GM19467 (cell line): Measurements from ENCODE around the gene EEF1AKMT3.

Experiments used
- ATAC-seq: cut with Tn5 transposase; IDR thresholded peaks from one replicate; pipeline ENCODE4 v1.9.1; 2021; ENCODE audit warnings: mild to moderate bottlenecking, moderate library complexity; ENCODE audit not compliant: unreplicated experiment

EEF1AKMT3 gene

DNA sequence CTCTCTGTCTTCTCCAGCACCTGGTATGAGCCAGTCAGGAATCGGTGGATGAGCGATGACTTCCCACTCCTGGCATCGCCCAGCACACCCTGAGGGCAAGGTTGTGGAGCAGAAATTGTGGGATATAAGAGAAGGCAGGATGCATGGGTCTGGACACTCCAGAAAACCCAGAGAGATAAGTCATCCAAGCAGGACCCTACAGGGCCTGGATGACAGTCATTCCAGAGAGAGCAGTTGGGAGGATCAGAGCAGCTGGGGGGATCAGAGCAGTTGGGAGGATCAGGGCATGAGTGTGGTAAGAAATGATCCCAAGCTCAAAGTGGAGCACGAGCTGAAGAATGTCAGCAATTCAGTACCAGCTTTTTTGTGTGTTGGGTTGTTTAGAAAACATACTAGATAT is 37.8 kb upstream of the EEF1AKMT3 start:
- no peak for ATAC-seq

DNA sequence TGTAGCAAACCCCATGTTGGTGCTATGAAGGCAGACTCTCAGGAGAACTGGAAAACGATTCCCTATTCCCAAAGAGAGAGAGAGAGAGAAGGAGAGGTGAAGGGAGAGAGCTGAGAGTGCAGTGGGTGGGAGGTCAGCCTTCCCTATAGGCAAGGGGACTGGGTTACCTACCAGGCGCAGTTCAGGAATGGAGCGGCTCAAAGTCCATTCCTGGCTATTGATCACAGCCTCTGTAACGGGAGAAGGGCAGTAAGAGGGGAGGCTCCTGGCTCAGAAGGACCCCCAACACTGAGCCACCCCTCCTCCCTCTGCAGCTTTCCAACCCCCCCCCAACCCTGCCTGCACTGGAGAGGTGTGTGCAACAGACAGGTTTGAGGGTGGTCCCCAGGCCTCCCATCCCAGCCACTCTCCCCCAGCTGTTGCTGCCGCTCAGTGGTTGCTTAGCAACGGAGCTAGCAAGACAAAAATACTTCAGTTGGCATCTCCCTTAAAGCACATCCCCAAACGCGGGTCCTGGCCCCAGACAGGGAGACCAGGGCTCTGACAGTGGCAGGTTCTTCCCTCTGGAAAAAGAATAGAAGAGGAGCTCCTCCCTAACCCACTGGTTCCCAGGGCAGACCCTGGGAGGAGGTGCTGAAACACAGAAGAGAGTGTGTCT is 37.1 kb upstream of the EEF1AKMT3 start:
- no peak for ATAC-seq

DNA sequence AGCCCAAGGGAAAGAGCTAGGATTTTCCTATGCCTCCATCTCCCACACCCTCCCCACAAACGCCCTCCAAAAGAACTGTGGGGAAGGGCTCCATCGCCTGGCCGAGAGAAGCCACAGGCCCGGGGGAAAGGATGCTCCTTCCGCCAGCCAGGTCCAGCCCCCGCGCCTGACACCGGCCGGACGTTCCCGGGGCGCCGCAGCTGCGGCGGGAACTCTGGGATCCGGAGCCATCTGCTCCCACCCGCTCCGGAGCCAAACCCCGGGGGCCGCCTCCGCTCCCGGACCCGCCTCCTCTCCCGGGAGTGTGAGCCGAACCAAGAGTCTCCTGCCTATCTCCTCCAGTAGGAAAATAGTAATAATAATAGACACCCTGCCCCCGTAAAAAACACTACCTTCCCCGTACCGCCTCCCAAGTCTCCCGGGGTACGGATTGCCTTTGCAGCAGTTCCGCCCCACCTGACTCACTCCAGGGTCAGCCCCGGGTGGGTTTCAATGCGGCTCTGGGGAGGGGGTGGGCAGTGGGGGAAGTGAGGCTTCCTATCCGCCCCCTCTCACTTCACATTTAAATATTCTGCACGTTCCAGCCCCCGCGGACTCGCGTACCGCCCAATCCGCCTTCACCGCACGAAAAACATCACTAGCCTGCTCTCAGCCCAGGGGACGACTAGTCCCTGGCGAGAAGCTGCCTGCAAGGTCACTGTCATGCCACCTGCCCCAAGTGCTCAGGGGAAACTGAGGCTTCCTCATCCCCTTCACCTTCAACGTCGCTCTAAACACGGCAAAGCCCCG is 36.3 kb upstream of the EEF1AKMT3 start:
- no peak for ATAC-seq

DNA sequence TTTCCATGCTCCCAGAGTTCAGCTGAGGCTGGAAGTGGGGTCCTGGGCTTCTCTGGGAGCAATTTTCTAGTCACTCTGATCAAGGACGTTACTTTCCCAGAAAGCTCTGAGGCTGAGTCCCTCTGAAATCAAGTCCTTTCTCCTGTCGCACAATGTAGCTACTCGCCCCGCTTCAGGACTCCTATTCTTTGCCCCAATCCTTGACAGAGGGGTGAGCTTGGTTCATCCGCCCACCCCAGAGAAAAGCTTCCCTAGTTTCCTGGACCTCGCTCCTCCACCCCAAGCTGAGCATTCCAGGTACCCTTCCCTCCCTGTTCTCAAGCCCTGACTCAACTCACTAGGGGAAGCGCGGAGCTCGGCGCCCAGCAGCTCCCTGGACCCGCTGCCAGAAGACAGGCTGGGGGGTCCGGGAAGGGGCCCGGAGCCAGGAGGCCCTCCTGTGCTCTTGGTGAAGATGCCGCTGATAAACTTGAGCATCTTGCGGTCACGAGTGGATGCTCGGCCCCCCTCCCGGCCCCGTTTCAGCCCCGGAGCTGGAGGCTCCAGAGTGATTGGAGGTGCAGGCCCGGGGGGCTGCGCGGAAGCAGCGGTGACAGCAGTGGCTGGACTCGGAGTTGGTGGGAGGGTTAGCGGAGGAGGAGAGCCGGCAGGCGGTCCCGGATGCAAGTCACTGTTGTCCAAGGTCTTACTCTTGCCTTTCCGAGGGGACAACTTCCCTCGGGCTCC is 35.5 kb upstream of the EEF1AKMT3 start:
- ATAC-seq, result no peak

DNA sequence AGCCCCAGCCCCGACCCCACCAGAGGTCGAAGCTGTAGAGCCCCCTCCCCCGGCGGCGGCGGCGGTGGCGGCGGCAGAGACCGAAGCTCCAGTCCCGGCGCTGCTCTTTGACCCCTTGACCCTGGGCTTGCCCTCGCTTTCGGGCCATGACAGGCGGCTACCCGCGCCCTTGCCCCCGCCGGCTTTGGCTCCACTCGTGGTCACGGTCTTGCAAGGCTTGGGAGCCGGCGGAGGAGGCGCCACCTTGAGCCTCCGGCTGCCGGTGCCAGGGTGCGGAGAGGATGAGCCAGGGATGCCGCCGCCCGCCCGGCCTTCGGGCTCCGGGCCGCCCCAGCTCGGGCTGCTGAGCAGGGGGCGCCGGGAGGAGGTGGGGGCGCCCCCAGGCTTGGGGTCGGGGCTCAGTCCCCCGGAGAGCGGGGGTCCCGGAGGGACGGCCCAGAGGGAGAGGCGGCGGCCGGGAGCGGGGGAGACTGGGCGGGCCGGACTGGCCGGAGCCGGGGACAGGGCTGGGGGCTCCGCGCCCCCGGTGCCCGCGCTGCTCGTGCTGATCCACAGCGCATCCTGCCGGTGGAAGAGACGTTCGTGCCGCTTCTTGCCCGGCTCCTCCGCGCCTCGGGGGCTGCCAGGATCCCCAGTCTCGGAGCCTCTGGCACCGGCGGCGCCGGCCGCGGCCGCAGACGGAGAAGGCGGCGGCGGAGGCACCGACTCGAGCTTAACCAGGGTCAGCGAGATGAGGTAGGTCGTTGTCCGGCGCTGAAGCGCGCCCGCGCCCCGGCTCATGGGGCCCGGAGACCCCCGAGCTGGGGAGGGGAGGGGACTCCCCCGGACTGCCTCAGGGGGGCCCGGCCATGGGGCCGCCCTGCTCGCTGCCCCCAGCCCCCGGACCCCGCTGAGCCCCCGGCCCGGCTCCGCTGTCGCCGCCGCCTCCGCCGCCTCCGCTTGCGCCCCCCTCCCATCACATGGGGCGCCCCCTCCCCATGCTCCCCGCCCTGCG is 34.6 kb upstream of the EEF1AKMT3 start:
- ATAC-seq, result no peak

DNA sequence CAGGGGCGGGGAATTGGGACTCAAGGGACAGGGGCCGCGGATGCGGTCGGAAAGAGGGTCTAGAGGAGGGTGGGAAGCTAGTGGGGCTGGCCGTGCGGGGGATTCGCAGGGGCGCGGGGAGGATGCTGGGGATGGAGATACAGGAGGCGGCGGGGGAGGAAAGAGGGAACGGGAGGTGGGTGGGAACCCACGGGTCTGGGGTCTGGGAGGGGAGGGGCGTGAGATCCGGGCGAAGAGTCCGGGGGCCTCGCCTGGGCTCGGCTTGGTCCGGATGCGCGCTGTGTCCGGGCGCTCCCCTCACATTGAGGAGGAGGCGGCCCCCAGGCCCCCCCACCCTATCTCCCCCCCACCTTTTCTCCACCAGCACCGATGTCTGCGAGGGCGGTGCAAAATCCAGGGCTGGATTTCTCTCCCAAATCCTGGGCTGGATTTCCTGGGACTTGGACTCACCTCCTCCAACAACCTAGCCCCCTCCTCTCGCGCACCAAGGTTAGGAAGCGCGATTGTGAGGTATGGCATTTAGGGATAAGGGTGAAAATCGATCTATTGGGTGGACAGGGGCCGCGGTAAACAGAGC is 33.7 kb upstream of the EEF1AKMT3 start, which contains the start of gene AGAP2:
Gene AGAP2 (minus strand): TSS at position 82 of the 577 bp plus-strand sequence. CDS start 496 bp downstream, outside the sequence.
- ATAC-seq, result no peak

DNA sequence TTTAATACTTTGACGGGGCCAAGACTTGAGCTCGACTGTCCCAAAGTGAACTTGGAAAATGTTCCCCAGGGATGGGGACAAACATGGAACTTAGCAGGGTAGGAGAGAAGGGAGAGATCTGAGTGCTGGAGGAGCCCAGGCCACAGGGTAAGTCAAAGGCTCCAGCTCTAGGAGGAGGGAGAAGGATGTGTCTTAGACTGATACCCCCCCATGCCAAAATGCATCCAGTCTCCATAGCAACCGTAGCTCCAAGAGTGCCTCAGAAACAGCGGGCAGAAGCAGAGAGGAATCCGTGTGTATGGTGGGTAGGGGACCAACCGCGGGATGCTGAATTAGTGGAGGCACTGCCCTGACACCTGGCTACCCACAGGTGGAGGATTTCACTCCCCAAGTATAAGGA is 33.0 kb upstream of the EEF1AKMT3 start:
- ATAC-seq, result no peak

DNA sequence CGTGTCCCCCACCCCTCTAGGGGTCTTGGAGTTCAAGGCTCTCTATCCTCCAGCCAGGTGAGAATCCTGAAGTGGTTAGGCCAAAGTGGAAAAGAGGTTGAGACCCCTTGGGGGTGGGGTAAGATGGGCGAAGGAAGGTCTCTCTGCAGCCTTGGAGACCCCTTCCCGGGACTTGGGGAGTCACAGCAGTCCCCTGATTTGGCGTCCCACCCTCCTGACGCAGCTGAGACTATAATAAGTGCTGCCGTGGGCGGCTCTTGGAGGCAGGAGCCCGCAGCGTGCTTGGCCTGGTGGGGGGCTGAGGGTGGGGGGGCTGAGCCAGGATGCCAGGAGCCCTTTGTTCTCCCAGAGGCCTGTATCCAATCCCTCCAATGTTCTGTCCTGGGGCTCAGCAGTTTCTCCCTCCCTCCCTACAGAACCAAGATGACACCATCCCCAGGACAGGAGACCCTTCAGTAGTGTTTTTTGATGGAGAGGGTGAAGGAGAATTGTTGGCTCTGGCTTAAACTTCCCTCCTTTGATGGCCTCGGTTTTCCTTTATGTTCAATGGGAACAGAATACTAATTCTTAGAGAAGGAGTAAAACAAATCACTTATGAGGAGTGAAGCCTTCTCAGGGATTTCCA is 32.4 kb upstream of the EEF1AKMT3 start:
- no peak for ATAC-seq

DNA sequence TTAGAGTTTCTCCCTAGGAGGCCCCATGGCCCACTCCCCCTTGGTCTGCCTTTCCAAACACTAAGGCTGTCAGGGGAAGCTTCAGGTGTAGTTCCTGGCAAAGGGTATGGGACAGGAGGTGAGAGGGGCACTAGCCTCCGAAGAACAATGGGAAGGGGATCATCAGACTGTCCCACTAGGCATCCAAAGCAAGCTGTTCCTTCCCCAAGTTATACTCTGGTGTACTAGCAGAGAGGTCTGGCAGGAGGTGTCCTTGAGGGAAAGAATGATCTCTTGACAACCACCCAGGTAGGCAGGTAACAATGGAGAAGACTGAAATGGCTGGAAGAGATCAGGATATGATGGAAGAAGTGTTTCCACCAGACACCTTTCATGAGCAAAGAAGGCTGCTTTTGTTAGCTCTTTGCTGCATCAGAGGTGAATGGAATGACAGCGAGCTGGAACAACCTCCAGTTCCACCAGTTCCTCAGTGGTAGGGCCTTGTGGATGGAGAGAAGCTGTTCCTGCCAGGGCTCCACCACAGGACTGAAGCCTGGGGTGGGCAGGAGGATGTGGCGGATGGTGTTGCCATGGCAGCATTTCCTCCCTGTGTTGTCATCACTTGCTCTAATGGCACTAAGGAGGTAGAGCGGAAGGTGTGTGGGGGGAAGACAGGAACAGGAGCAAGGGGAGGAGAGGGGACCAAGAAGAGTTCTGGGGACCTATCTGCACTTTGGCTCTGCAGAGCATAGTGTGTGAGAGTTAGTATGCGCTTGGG is 31.6 kb upstream of the EEF1AKMT3 start:
- ATAC-seq, result peak; percentile 47

DNA sequence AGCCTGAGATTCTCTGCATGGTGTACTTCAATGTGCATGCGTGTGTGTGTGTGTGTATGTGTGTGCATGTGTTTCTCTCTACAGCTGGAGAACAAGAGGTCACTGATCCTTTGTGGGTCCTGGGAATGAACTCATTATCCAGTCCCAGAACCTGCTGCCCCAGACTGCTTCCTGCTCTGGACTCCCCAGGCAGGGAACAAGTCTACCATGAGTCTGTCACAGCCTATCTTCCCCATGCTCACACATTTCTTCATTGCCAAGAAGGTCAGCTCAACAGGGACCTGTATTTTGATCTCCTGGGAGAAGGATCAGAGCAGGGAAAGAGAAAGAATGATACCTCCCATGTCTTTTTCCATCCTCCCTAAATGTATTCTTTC is 31.0 kb upstream of the EEF1AKMT3 start:
- no peak for ATAC-seq

DNA sequence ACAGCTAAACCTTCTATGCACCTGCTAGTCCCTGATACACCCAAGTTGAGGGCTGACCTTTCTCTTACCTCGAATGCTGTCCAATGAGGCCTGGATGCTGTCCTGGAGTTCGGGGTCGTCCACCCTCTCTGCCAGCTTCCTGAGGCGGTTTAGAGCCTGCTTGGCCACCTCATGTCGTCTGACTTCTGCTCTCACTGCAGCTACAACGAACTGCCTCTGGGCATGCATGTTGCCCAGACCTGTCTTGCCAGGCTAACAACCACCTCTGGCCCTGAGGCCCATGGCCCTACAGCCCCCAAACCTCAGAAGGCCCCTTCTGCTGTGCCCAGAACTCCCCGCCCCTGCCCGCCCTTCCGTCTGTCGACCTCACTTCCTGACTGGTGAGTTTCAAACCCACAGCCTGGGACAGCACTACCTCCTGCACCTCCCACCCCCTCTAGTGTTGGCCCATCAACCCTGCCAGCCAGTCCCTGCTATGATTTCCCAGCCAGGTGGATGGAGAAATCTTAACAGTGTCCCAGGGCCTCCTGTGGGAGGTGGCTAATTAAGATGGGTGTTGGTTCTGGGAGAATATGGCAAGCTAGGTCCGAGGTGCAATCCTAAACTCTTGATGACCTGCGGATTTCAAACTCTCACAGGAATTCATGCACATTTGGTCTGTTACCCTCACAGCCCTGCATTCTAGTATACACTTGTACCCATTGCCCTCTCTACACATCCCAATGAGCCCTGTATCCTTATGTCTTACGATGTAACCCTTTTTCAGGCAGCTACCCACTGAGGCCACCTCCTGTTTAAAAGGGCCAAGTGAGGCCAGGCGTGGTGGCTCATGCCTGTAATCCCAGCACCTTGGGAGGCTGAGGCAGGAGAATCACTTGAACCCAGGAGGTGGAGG is 30.3 kb upstream of the EEF1AKMT3 start:
- ATAC-seq, result peak; percentile 46

DNA sequence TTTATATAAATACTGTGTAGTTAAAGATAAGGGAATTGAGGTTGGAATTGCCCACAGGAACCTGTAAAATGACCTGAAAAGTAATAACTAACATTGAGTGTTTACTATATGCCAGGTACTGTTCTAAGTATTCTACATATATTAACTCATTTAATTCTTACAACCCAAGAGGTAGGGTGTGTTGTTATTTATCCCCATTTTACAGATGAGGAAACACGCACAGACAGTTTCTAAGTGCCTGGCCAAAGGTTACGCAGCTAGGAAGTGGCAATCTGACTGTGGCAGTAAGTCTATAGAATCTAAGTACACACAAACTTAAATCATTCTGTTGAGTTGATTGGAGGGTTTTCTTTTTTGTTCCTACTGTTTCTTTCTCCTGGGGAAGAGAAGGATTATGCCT is 28.6 kb upstream of the EEF1AKMT3 start:
- no peak for ATAC-seq

DNA sequence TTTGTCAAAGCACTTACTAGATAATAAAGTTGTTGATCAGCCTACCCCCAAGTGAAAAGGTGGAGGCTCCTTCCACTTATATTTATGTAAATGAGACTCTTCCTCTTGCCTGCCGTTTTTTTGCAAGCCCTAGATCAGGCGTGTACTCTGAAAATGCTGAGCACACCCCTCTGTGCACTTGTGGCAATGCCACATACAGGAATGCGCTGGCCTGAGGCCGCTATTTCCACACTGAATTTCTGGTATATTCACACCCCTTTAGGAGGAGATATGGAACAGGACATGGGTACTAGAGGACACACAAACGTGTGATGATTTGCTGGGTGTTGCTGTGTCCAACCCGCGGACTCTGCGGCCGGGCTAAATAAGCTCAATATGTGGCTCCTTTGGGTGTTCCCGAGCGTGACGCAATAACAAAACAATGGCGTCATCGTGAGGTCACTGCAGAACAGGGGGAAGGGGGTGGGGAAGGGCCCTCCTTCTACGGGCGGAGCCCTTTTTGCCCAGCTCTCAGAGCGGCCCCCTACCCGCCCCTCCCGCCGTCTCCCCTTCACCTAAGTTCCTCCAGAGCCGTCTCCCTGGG is 28.1 kb upstream of the EEF1AKMT3 start:
- ATAC-seq, result peak; percentile 16

DNA sequence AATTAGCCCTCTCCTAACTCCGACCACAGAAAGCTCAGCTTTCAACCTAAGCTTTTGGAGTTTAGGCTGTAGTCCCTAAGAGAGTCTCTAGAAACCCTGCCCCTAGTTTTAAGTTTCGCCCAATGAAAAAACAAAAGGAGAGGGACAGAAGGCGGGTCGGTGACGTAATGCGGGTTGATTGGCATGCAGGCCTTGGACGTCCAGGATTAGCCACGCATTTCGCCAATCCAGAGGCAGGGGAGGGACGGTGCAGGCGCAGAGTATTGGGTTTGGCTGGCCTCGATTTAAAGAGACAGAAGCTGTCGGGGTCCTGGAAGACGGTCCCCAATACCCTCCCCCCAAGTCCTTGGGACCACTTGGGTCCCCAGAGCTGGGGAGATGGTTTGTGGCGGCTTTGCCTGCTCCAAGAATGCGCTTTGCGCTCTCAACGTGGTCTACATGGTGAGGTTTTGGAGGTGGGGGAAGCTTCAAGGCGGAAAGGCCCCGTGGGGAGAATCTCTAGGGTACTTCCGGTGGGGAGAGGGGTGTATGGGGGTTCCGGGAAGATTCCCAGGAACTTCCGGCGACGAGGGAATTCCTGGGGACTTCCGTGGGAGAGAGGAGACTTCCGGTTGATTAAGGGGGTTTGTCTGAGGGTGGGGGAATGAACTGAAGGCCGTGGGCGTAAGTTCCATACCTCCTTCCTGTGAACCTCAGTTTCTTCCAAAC is 27.5 kb upstream of the EEF1AKMT3 start, which contains the start of gene TSPAN31:
Gene TSPAN31 (plus strand): TSS at position 263 of the 708 bp plus-strand sequence. CDS start 116 bp downstream, at position 379.
- ATAC-seq, result peak; percentile 72

DNA sequence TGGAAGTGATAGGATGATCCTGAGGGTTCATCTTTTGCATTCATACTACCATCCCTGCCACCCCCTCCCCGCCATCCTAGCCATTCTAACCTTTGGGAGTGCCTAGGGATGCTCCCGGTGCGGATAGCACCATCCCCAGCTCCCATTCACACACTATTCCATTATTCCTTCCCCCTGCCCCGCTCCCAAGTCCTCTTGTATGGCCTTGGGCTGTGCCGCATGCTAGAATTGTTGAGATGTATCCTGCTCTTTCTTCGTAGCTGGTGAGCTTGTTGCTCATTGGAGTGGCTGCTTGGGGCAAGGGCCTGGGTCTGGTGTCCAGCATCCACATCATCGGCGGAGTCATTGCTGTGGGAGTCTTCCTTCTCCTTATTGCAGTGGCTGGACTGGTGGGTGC is 26.9 kb upstream of the EEF1AKMT3 start:
- no peak for ATAC-seq

DNA sequence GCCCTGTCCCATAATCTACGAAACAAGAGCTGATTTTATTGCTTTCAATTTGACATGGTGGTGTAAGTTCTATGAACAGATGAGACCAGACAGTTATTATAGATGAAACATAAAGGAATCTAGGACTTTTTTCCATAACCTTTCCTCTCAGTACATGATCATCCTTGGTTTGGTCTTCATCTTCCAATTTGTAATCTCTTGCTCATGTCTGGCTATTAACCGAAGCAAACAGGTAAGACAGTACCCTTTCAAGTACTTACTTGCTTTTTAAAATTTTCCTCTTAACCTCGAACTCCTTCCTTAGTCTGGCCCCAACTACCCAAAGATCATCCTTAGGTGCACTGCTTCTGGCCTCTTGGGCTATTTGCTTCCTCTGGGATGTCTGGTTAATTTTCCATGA is 26.4 kb upstream of the EEF1AKMT3 start:
- ATAC-seq, result no peak

DNA sequence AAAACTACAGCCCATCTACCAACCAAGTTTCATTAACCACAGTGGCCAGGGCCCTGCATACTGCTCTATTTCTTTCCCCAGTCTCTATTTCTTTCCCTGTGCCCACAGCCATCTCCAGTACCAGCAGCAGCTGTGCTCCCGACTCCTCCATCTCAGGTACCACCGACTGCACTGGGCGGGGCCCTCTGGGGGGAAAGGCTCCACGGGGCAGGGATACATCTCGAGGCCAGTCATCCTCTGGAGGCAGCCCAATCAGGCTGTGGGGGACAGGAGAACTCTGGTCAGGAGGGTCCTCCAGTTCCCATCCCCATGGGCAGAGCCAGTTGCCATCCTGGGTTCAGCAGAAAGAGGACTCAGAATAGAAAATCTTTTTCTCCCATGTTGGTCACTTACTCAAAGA is 23.4 kb upstream of the EEF1AKMT3 start:
- no peak for ATAC-seq
